HepG2 (cell line): ENCODE results near the gene CIAPIN1. TPM values are rescaled to one million over a fixed set of nuclear protein-coding genes. Genes with fewer than 3 reads are reported as not detected.
A peak's percentile ranks its signal among the peaks of the same experiment; 100 is the strongest.

Experiments used
- ATAC-seq: fragments of 200-7000 bp; cut with Tn5 transposase; 3 replicates; pipeline ENCODE4 v1.9.1; 2020; ENCODE audit warnings: mild to moderate bottlenecking, moderate library complexity
- BruUV-seq: library from RNA; stranded (reverse); fragments of 400-500 nt; replicated peaks from 2 replicates; lab custom pipeline; 2021; lab: Mats Ljungman, UMichigan
- CTCF ChIA-PET: fragments of 300-600 bp; formaldehyde crosslinking; extraction: SDS; loops from one replicate; lab custom pipeline; 2021; ENCODE audit warnings: low total read pairs, inconsistent platforms, low intra/inter-chr PET ratio; lab: Yijun Ruan, JAX
- POLR2A ChIA-PET: fragments of 350-600 bp; sonication (Branson Sonifier 250); formaldehyde crosslinking; loops from one replicate; lab custom pipeline; 2020; ENCODE audit warnings: antibody characterized with exemption, inconsistent platforms; lab: Yijun Ruan, JAX
- DNase-seq: peaks from one replicate; pipeline ENCODE4 v3.0.0-alpha.2; 2015; ENCODE audit warnings: low spot score
- FAIRE-seq: peaks from 3 replicates; lab custom pipeline; 2011; peaks lifted over from hg19 to GRCh38; lab: Jason Lieb, UNC
- H2AFZ ChIP-seq: one replicate; pipeline ENCODE4 v1.6.1; 2011; ENCODE audit warnings: low read length, inconsistent platforms
- H3K27ac ChIP-seq: fragments of 300-600 bp; 3 replicates; pipeline ENCODE4 v1.8.0; 2011; ENCODE audit warnings: mixed run types, mild to moderate bottlenecking, mixed read lengths, low read length, inconsistent platforms; ENCODE audit not compliant: insufficient read depth; ENCODE audit errors: extremely low read length
- H3K27me3 ChIP-seq, 2 experiments: fragments of 200-600 bp in 1 of 2; 2 replicates in 1 of 2; 3 replicates in 1 of 2; pipeline versions ENCODE4 v1.6.0 to v1.8.0; 2011; ENCODE audit warnings: low read length in 2 of 2, mild to moderate bottlenecking in 2 of 2, moderate library complexity in 2 of 2, inconsistent platforms in 1 of 2; ENCODE audit not compliant: insufficient read depth in 2 of 2, control insufficient read depth in 1 of 2
- H3K36me3 ChIP-seq, 2 experiments: fragments of 200-600 bp in 1 of 2; replicated peaks in 1 of 2; 2 replicates in 1 of 2; 3 replicates in 1 of 2; pipeline versions ENCODE4 v1.5.1 to v1.8.0; 2011; ENCODE audit warnings: low read length in 2 of 2, inconsistent platforms in 1 of 2; ENCODE audit not compliant: insufficient read depth in 2 of 2, control insufficient read depth in 1 of 2
- H3K4me1 ChIP-seq: 2 replicates; pipeline ENCODE4 v1.5.1; 2012; ENCODE audit warnings: low read length, inconsistent platforms; ENCODE audit not compliant: insufficient read depth
- H3K4me2 ChIP-seq: 2 replicates; pipeline ENCODE4 v1.6.0; 2011; ENCODE audit warnings: low read depth, low read length, inconsistent platforms
- H3K4me3 ChIP-seq, 3 experiments: fragments of 200-600 bp in 1 of 3; sonication (generic), shearing (Covaris generic) in 1 of 3; replicated peaks in 1 of 3; 2 replicates each; pipeline ENCODE4 v1.5.1; 2011 to 2016; ENCODE audit warnings: low read length in 3 of 3, inconsistent platforms in 2 of 3, low read depth in 2 of 3, mild to moderate bottlenecking in 2 of 3, control low read depth in 1 of 3, mixed read lengths in 1 of 3; ENCODE audit not compliant: insufficient read depth in 1 of 3
- H3K79me2 ChIP-seq: one replicate; pipeline ENCODE4 v1.6.1; 2011; ENCODE audit warnings: low read length, inconsistent platforms; ENCODE audit not compliant: insufficient read depth
- H3K9ac ChIP-seq: 2 replicates; pipeline ENCODE4 v1.6.0; 2011; ENCODE audit warnings: mild to moderate bottlenecking, low read depth, low read length, inconsistent platforms; ENCODE audit not compliant: insufficient read depth
- H3K9me3 ChIP-seq: 2 replicates; pipeline ENCODE4 v1.5.1; 2012; ENCODE audit warnings: mild to moderate bottlenecking, low read length
- H4K20me1 ChIP-seq: 2 replicates; pipeline ENCODE4 v1.6.0; 2011; ENCODE audit warnings: inconsistent platforms, mild to moderate bottlenecking, low read length, moderate library complexity; ENCODE audit not compliant: insufficient read depth
- MAFK ChIP-seq, 2 experiments: IDR thresholded peaks in 1 of 2; conservative IDR thresholded peaks in 1 of 2; 2 replicates each; pipeline ENCODE4 v1.6.1; 2011; ENCODE audit warnings: improper control_type of control experiment in 2 of 2, low read length in 2 of 2
- NFKBIZ ChIP-seq: IDR thresholded peaks from 2 replicates; pipeline ENCODE4 v1.6.1; 2018; ENCODE audit warnings: missing genetic modification reagents, missing compliant biosample characterization
- NR0B2 ChIP-seq: sonication (generic); formaldehyde crosslinking; IDR thresholded peaks from 2 replicates; pipeline ENCODE4 v1.4.0; 2020; ENCODE audit warnings: mild to moderate bottlenecking, missing genetic modification reagents
- RBM22 ChIP-seq: fragments of 200-400 bp; formaldehyde crosslinking; optimal IDR thresholded peaks from 2 replicates; pipeline ENCODE3; 2017; ENCODE audit warnings: mild to moderate bottlenecking, low read length, moderate library complexity
- RCOR2 ChIP-seq: IDR thresholded peaks from 2 replicates; pipeline ENCODE4 v1.6.1; 2016; ENCODE audit warnings: missing biosample characterization, missing genetic modification reagents
- SNAI1 ChIP-seq: sonication (generic); formaldehyde crosslinking; IDR thresholded peaks from 2 replicates; pipeline ENCODE4 v1.5.0; 2020; ENCODE audit warnings: mild to moderate bottlenecking, missing genetic modification reagents, borderline replicate concordance
- SRY ChIP-seq: sonication (generic); formaldehyde crosslinking; IDR thresholded peaks from 2 replicates; pipeline ENCODE4 v1.8.0; 2022; ENCODE audit warnings: mild to moderate bottlenecking, missing genetic modification reagents
- TCF12 ChIP-seq, 2 experiments: fragments of 450-650 bp in 1 of 2; sonication (generic) in 1 of 2; formaldehyde crosslinking in 1 of 2; IDR thresholded peaks; 2 replicates each; pipeline versions ENCODE4 v1.6.1 to v1.8.0; 2017 to 2022; ENCODE audit warnings: antibody characterized with exemption in 1 of 2, mild to moderate bottlenecking in 1 of 2, missing genetic modification reagents in 1 of 2, moderate library complexity in 1 of 2
- ZNF12 ChIP-seq: sonication (generic); formaldehyde crosslinking; IDR thresholded peaks from 2 replicates; pipeline ENCODE4 v1.5.0; 2020; ENCODE audit warnings: missing genetic modification reagents
- ZNF235 ChIP-seq: sonication (generic); formaldehyde crosslinking; IDR thresholded peaks from 2 replicates; pipeline ENCODE4 v1.8.1; 2023; ENCODE audit warnings: mild to moderate bottlenecking, missing genetic modification reagents, borderline replicate concordance
- ZNF292 ChIP-seq: sonication (generic); formaldehyde crosslinking; IDR thresholded peaks from 2 replicates; pipeline ENCODE4 v1.8.1; 2022; ENCODE audit warnings: mild to moderate bottlenecking, low read depth, missing genetic modification reagents, borderline replicate concordance
- ZNF709 ChIP-seq: sonication (generic); formaldehyde crosslinking; IDR thresholded peaks from 2 replicates; pipeline ENCODE4 v1.5.0; 2020; ENCODE audit warnings: mild to moderate bottlenecking, missing genetic modification reagents
- ZNF788 ChIP-seq: sonication (generic); formaldehyde crosslinking; IDR thresholded peaks from 2 replicates; pipeline ENCODE4 v1.5.0; 2020; ENCODE audit warnings: mild to moderate bottlenecking, missing genetic modification reagents, borderline replicate concordance
- WGBS: methylation state at CpG from one replicate; pipeline ENCODE4 v1.1.6; 2017; ENCODE audit warnings: low lambda C conversion rate; 5-methylcytosine and 5-hydroxymethylcytosine counted together
- in situ Hi-C: cut with HindIII; loops from 2 replicates; pipeline ENCODE4 v1.10.0; 2017; ENCODE audit warnings: low pct_unique_long_range_greater_than_20kb; ENCODE audit not compliant: extremely low pct_ligation_motif_present
- intact Hi-C: fragments of 100-400 bp; cut with micrococcal nuclease; formaldehyde crosslinking; loops from one replicate; pipeline ENCODE4 v1.10.0; 2022; ENCODE audit not compliant: unreplicated experiment
- polyA plus RNA-seq, 8 experiments: library from polyadenylated mRNA; depleted of rRNA in 3 of 8; stranded (reverse) in 7 of 8; unstranded in 1 of 8; fragments of >200 nt; fragmentation: Illumina TruSeq in 4 of 8; extraction: Trizol in 4 of 8; gene quantifications; 2 replicates each; pipeline versions ENCODE4 v1.2.1 to v1.2.3, GENCODE V29; 2011 to 2016; ENCODE audit warnings: low read depth in 4 of 8, missing spikeins in 1 of 8, mixed read lengths in 1 of 8; ENCODE audit not compliant: insufficient read depth in 1 of 8
- total RNA-seq, 5 experiments: library from RNA; depleted of rRNA; stranded (reverse); fragments of >200 nt; fragmentation: Illumina TruSeq; extraction: Trizol; gene quantifications; 2 replicates each; pipeline ENCODE4 v1.2.3, GENCODE V29; 2016; ENCODE audit warnings: low read depth in 1 of 5
- TF ChIP-seq, protein P1 (sequence below): sonication (generic); formaldehyde crosslinking; IDR thresholded peaks from 2 replicates; pipeline ENCODE4 v1.5.0; 2020; ENCODE audit warnings: mild to moderate bottlenecking, missing genetic modification reagents, borderline replicate concordance
- TF ChIP-seq, protein P2 (sequence below): IDR thresholded peaks from 2 replicates; pipeline ENCODE4 v1.6.1; 2016
- TF ChIP-seq, protein P3 (sequence below): sonication (generic); formaldehyde crosslinking; IDR thresholded peaks from 2 replicates; pipeline ENCODE4 v1.5.1; 2020; ENCODE audit warnings: mild to moderate bottlenecking, missing genetic modification reagents, moderate library complexity

Gene CIAPIN1
- total and polyA plus RNA-seq, 2 of the 13 experiments (the other 11 are each of a cell fraction or from before 2014, with no cell fraction given): 69.3 to 89.7 TPM

GRCh38 chr16:57472665-57473060 is 25.5 kb upstream of the CIAPIN1 start:
- Histone ChIP-seq H3K79me2 (peaks cover 4% of the 10 kb centered on the region), H3K4me3 (no peak overlapping the region), H2AFZ (no peak overlapping the region), H3K9me3 (no peaks in the 10 kb centered on the region), H3K27ac (peak overlapping the region; percentile 82), H4K20me1 (peaks cover 8% of the 10 kb centered on the region; the same call in 1 of the 2 replicates), H3K4me1 (peaks cover 67% of the 10 kb centered on the region), H3K9ac (peak overlapping the region; percentile 45), H3K27me3 (no peaks in the 10 kb centered on the region), H3K4me2 (peak overlapping the region; percentile 55), H3K36me3 (peaks cover 39 to 68% of the 10 kb centered on the region in 2 experiments)
- BruUV-seq: no TSS peak
- CTCF ChIA-PET: interaction anchor here (1.1 kb wide), 1 partner anchor 10 kb away, joined by 3 read pairs; the partner anchor contains the start of gene POLR2C
- ATAC-seq (peak; percentile 0; the same call in 1 of the 3 replicates), FAIRE-seq (peak; percentile 4), DNase-seq (no peak)
- WGBS: 87% methylated on average over 4 of the region's 4 CpGs
- in situ Hi-C loops: no loop called here
- POLR2A ChIA-PET: interaction anchor here (0.8 to 5.6 kb wide), 14 partner anchors 9 to 64 kb away, joined by 3 to 147 read pairs (median 6); partner anchors contain the start of genes CCDC102A, CIAPIN1, COQ9 and DOK4
- intact Hi-C loops: loop anchor here (1.0 kb wide), 1 partner anchor 47 kb away; no protein-coding TSS in a partner anchor
- TF ChIP-seq SNAI1 (CRISPR knock-in tag): 0 out of 2 replicates have a peak, but pooled peaks have one; percentile 46
- TF ChIP-seq TCF12 (IDR thresholded peaks at IDR 0.05): no peak
- TF ChIP-seq TCF12 (CRISPR knock-in tag; IDR thresholded peaks at IDR 0.05): 0 out of 2 replicates have a peak, but pooled peaks have one; percentile 42
- no peak for TF ChIP-seq ZNF12 (CRISPR knock-in tag)
- 0 out of 2 replicates have a peak, but pooled peaks have one; percentile 34 for TF ChIP-seq ZNF788 (CRISPR knock-in tag)
- TF ChIP-seq RCOR2: no peak
- TF ChIP-seq ZNF292 (CRISPR knock-in tag): 0 out of 2 replicates have a peak, but pooled peaks have one; percentile 26
- peak; percentile 10 for TF ChIP-seq RBM22
- no peak for TF ChIP-seq MAFK (conservative IDR thresholded peaks at IDR 0.05 in 1 of 2, IDR thresholded peaks at IDR 0.05 in 1 of 2; ENCODE audit: low read length in 2 of 2)
- TF ChIP-seq, protein P1, sequence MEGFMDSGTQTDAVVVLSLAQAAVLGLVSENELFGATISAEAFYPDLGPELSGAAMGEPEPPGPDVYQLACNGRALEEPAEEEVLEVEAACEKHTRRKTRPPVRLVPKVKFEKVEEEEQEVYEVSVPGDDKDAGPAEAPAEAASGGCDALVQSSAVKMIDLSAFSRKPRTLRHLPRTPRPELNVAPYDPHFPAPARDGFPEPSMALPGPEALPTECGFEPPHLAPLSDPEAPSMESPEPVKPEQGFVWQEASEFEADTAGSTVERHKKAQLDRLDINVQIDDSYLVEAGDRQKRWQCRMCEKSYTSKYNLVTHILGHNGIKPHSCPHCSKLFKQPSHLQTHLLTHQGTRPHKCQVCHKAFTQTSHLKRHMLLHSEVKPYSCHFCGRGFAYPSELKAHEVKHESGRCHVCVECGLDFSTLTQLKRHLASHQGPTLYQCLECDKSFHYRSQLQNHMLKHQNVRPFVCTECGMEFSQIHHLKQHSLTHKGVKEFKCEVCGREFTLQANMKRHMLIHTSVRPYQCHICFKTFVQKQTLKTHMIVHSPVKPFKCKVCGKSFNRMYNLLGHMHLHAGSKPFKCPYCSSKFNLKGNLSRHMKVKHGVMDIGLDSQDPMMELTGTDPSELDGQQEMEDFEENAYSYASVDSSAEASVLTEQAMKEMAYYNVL (CRISPR knock-in tag): peak; percentile 67; the same call in 1 of the 2 replicates
- TF ChIP-seq, protein P2, sequence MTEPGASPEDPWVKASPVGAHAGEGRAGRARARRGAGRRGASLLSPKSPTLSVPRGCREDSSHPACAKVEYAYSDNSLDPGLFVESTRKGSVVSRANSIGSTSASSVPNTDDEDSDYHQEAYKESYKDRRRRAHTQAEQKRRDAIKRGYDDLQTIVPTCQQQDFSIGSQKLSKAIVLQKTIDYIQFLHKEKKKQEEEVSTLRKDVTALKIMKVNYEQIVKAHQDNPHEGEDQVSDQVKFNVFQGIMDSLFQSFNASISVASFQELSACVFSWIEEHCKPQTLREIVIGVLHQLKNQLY (CRISPR knock-in tag): no peak
- TF ChIP-seq ZNF235: peak; percentile 74; the same call in 1 of the 2 replicates
- TF ChIP-seq ZNF709 (CRISPR knock-in tag): 0 out of 2 replicates have a peak, but pooled peaks have one; percentile 8
- peak; percentile 60; the same call in 1 of the 2 replicates for TF ChIP-seq NR0B2 (CRISPR knock-in tag)
- TF ChIP-seq, protein P3, sequence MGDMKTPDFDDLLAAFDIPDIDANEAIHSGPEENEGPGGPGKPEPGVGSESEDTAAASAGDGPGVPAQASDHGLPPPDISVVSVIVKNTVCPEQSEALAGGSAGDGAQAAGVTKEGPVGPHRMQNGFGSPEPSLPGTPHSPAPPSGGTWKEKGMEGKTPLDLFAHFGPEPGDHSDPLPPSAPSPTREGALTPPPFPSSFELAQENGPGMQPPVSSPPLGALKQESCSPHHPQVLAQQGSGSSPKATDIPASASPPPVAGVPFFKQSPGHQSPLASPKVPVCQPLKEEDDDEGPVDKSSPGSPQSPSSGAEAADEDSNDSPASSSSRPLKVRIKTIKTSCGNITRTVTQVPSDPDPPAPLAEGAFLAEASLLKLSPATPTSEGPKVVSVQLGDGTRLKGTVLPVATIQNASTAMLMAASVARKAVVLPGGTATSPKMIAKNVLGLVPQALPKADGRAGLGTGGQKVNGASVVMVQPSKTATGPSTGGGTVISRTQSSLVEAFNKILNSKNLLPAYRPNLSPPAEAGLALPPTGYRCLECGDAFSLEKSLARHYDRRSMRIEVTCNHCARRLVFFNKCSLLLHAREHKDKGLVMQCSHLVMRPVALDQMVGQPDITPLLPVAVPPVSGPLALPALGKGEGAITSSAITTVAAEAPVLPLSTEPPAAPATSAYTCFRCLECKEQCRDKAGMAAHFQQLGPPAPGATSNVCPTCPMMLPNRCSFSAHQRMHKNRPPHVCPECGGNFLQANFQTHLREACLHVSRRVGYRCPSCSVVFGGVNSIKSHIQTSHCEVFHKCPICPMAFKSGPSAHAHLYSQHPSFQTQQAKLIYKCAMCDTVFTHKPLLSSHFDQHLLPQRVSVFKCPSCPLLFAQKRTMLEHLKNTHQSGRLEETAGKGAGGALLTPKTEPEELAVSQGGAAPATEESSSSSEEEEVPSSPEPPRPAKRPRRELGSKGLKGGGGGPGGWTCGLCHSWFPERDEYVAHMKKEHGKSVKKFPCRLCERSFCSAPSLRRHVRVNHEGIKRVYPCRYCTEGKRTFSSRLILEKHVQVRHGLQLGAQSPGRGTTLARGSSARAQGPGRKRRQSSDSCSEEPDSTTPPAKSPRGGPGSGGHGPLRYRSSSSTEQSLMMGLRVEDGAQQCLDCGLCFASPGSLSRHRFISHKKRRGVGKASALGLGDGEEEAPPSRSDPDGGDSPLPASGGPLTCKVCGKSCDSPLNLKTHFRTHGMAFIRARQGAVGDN (CRISPR knock-in tag): peak; percentile 54; the same call in 1 of the 2 replicates
- no peak for TF ChIP-seq NFKBIZ (CRISPR knock-in tag)
- 0 out of 2 replicates have a peak, but pooled peaks have one; percentile 22 for TF ChIP-seq SRY
